Lung (tissue), 12 donors: Measurements from ENCODE around the gene MLLT3. TPM values are rescaled to one million over a fixed set of nuclear protein-coding genes. Genes with fewer than 3 reads are reported as not detected.

Experiments used
- ATAC-seq: fragments of 200-7000 bp; cut with Tn5 transposase; one replicate; pipeline ENCODE4 v1.9.1; 2020; ENCODE audit warnings: moderate number of reproducible peaks; ENCODE audit not compliant: insufficient read depth, low FRiP score
- DNase-seq, 3 donors: peaks; one replicate each; pipeline ENCODE4 v3.0.0-alpha.2; 2013 to 2017
- H3K27ac ChIP-seq, 2 donors: one replicate each; pipeline ENCODE4 v1.5.1; 2013; ENCODE audit warnings: mild to moderate bottlenecking in 2 of 2, moderate library complexity in 2 of 2, control low read depth in 1 of 2, inconsistent platforms in 1 of 2, low read depth in 1 of 2, low read length in 1 of 2
- H3K27me3 ChIP-seq, 3 donors: one replicate each; pipeline ENCODE4 v1.5.1; 2013; ENCODE audit warnings: low read length in 2 of 3; ENCODE audit not compliant: control insufficient read depth in 3 of 3, insufficient read depth in 3 of 3
- H3K36me3 ChIP-seq, 4 donors: one replicate each; pipeline ENCODE4 v1.5.1; 2013; ENCODE audit warnings: low read length in 4 of 4, mild to moderate bottlenecking in 1 of 4, moderate library complexity in 1 of 4; ENCODE audit not compliant: control insufficient read depth in 4 of 4, insufficient read depth in 4 of 4
- H3K4me1 ChIP-seq, 5 donors: one replicate each; pipeline ENCODE4 v1.5.1; 2013; ENCODE audit warnings: low read length in 5 of 5, mild to moderate bottlenecking in 2 of 5, moderate library complexity in 1 of 5; ENCODE audit not compliant: control insufficient read depth in 5 of 5, insufficient read depth in 5 of 5
- H3K4me3 ChIP-seq: one replicate; pipeline ENCODE4 v1.5.1; 2013; ENCODE audit warnings: mild to moderate bottlenecking, control low read depth, moderate library complexity
- H3K9ac ChIP-seq, 2 donors: one replicate each; pipeline ENCODE4 v1.5.1; 2013; ENCODE audit warnings: low read length in 2 of 2, control low read depth in 1 of 2; ENCODE audit not compliant: insufficient read depth in 1 of 2
- H3K9me3 ChIP-seq, 4 donors: one replicate each; pipeline ENCODE4 v1.5.1; 2013; ENCODE audit warnings: low read length in 3 of 4, mild to moderate bottlenecking in 1 of 4, moderate library complexity in 1 of 4; ENCODE audit not compliant: control insufficient read depth in 4 of 4, insufficient read depth in 3 of 4
- WGBS, 2 donors: extraction: QIAGEN DNeasy Blood & Tissue Kit; methylation state at CpG; one replicate each; pipeline ENCODE4 v1.1.7; 2013; 5-methylcytosine and 5-hydroxymethylcytosine counted together
- polyA plus RNA-seq, 2 donors: library from polyadenylated mRNA; stranded (reverse); fragments of 200-250 nt; gene quantifications; one replicate each; pipeline ENCODE4 v1.2.1, GENCODE V29; 2013
- total RNA-seq, 2 donors: library from RNA; depleted of rRNA in 1 of 2; stranded (reverse); fragments of >200 nt in 1 of 2; gene quantifications; one replicate each; pipeline ENCODE4 v1.2.1, GENCODE V29; 2014 to 2021
- TF ChIP-seq, protein P1 (sequence below): IDR thresholded peaks from 2 replicates; pipeline ENCODE4 v1.5.1; 2012; ENCODE audit warnings: mild to moderate bottlenecking; ENCODE audit errors: control extremely low read depth, extremely low read depth
- donor health status: control.
- donor health status: control.
- donor health status: Bipolar disorder and iron deficiency.
- donor health status: healthy.
- donor health status: DM: yes; HTN: yes; CAD: no.

MLLT3 gene
- total and polyA plus RNA-seq, 4 donors: 7.1 to 43.1 (median 13.7) TPM

DNA sequence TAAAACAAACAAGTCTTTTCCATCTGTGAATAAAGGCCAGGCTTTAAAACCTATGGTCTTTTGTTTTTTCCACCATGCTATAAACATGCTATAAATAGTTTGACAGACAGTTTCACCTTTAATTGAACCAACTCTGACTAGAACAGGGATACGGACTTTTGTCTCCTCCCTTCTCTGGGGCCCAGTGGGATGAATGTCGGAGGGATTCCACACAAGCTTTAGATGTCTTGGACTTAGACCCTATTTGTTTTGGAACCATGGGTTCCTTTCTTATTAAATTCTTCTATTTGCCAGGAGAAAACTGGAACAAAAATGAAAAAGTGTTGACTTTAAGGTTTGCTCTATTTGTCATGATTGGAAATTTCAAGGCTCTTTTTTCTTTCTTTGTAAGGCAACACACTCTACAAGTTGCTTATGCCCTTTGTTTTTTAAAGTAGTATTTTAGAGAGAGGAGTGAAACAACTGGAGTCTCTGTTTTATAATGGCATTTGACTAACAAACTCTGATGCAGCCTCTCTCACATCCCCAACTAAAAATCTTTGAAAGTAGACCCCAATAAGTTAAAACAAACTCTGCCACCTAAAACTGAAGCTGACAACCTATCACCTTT is 145.3 kb downstream of the MLLT3 start:
- Histone ChIP-seq H3K9me3 (no peaks in the 10 kb centered on the region), H3K27ac (no peak overlapping the region), H3K9ac (no peak overlapping the region), H3K4me3 (no peak overlapping the region), H3K27me3 (no peaks in the 10 kb centered on the region), H3K4me1 (peaks cover 0 to 28% (median 2%) of the 10 kb centered on the region in 5 donors), H3K36me3 (no peaks in the 10 kb centered on the region)
- TF ChIP-seq, protein P1, sequence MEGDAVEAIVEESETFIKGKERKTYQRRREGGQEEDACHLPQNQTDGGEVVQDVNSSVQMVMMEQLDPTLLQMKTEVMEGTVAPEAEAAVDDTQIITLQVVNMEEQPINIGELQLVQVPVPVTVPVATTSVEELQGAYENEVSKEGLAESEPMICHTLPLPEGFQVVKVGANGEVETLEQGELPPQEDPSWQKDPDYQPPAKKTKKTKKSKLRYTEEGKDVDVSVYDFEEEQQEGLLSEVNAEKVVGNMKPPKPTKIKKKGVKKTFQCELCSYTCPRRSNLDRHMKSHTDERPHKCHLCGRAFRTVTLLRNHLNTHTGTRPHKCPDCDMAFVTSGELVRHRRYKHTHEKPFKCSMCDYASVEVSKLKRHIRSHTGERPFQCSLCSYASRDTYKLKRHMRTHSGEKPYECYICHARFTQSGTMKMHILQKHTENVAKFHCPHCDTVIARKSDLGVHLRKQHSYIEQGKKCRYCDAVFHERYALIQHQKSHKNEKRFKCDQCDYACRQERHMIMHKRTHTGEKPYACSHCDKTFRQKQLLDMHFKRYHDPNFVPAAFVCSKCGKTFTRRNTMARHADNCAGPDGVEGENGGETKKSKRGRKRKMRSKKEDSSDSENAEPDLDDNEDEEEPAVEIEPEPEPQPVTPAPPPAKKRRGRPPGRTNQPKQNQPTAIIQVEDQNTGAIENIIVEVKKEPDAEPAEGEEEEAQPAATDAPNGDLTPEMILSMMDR: no peak
- 60 to 64% methylated on average over 2 of the region's 2 CpGs for WGBS, 2 donors
- peak in 1 of 3 donors; percentile 21 for DNase-seq
- ATAC-seq: no peak

DNA sequence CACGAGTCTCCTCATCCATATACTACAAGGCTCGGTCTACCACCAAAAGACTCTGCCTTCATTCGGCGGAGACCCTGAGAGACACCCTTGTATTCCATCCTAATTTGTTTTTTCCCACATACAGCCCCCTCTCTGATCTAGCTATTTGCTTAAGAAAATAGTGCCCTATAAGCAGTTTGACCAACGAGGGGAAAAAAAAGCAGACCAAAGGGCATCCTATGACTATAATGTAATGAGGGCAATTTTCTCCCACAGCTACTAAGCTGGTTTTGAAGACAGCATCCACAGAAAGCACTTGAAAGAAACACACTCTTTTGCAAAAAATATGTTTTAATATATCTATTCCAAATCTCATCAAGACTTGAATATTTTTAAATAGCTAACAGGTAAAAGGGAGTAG is 147.8 kb downstream of the MLLT3 start:
- no peak overlapping the region for H3K27ac ChIP-seq
- TF ChIP-seq, protein P1: no peak
- peaks cover 0 to 30% (median 2%) of the 10 kb centered on the region in 5 donors for H3K4me1 ChIP-seq
- WGBS, 2 donors: 95 to 96% methylated on average over 5 of the region's 5 CpGs
- no peak overlapping the region for H3K4me3 ChIP-seq
- H3K9me3 ChIP-seq: no peaks in the 10 kb centered on the region
- H3K9ac ChIP-seq: no peak overlapping the region
- H3K27me3 ChIP-seq: no peaks in the 10 kb centered on the region
- ATAC-seq (no peak), DNase-seq (no peak)
- H3K36me3 ChIP-seq: no peaks in the 10 kb centered on the region

DNA sequence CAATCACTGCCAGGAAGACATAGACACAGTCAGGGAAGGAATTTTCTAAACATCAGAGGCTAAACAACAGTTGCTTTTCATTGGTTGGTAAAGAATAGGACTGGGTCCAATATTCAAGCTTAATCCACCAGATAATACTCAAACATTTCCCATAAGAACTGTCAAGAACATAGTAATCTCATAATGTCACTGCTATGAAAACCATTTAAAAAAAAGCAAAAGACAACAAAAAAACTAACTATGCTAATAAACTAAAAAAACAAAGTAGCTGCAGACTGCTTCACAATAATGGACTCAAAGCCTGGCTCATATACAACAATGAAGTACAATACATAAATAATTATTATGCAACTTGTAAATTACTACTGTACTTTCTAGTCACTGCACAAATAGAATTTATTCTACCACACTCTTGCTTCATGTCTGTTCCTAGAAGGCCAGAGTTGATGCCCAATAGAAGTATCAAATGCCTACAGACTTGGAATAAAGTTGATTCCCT is 148.7 kb downstream of the MLLT3 start:
- Histone ChIP-seq H3K27me3 (no peaks in the 10 kb centered on the region), H3K36me3 (no peaks in the 10 kb centered on the region), H3K27ac (no peak overlapping the region), H3K4me1 (peaks cover 0 to 32% (median 2%) of the 10 kb centered on the region in 5 donors), H3K9ac (no peak overlapping the region), H3K4me3 (no peak overlapping the region), H3K9me3 (no peaks in the 10 kb centered on the region)
- ATAC-seq (no peak), DNase-seq (peak in 2 of 3 donors; percentile 73 to 79)
- TF ChIP-seq, protein P1: no peak
